Stimulated activated CD4-positive, alpha-beta T cell treated with anti-CD3 and anti-CD28 coated beads, Interleukin-1b, Interleukin-23, amount 100 ng/mL, for 1 hour (primary cell): ENCODE measurements around the gene JARID2.

Experiments used
- DNase-seq, 2 donors: peaks; one replicate each; pipeline ENCODE4 v3.0.0-alpha.2; 2020; ENCODE audit warnings: low read depth in 2 of 2

JARID2 gene

DNA sequence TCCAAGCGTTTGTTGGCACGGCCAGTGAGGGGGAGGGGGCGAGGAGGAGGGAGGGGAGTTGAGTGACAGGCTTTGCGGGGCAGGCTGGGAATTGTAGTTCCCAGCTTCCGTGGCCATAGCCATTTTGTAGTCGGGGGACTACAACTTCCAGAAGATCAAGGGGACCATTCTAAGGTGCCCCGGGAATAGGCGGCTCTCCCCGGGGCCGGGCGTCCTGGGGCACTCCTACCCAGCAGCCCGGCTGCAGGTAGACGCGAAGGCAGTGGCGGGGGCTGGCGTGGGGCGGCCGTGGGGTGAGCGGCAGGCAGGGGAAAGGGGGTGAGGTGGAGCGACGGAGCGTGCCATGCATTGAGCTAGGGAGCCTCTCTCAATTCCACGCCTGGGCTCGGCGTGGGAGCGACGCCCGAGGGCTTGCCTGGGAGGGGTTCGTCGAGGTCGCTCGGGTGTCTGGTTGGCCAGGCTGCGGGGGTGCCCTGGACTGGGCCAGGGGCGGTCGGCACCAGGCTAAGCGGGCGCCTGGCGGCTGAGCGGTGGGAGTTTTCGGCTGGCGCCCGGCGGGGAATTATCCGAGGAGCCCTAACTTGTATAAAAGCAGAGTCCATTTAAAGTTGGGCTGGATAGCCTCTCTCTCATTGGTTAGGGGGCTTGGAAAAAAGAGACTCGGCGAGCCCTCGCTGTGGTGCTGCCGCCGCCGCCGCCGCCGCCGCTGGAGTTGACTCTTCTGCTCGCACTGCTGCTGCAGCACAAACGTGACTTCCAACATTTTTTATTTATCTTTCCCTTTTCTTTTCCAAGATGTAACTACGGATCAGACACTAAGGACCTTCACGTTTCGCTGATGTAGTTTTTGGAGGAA, at the start of gene JARID2:
Gene JARID2 (plus strand): TSS at position 709 of the 856 bp plus-strand sequence. CDS start 471 bp downstream, outside the sequence.
- peak; percentile 76 to 91 for DNase-seq

DNA sequence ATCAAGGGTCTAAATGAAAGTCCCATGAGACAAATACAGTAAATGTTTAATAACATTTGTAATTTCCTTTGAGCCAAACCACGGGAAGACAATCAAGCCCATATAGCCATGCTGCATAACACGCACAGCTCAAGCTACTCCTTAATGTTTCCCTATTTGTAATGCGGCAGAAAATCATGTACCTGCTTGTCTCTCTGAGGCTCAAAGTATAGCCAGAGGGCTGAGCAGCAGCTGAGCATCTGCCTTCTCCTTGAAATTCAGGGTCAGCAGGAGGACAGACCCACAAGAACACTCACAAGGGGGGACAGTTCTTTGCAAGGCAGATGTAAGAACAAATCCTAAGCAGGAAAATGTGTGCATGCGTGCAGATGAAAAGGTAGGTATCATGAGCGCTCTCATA, 45.8 kb upstream of the JARID2 start:
- no peak for DNase-seq

DNA sequence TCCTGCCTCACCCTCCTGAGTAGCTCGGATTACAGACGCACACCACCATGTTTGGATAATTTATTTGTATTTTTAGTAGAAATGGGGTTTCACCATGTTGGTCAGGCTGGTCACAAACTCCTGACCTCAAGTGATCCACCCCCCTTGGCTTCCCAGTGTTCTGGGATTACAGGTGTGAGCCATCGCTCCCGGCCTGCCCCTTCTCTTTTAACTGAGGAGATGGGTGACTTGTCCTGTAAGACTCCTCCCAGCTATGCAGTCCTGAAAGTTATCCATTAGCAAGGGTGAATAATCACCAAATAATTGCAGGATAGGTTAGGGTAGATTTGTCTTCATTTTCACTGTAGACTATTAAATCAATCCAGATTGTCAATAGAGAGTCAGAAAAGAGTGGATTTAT, 40.5 kb upstream of the JARID2 start:
- no peak for DNase-seq

DNA sequence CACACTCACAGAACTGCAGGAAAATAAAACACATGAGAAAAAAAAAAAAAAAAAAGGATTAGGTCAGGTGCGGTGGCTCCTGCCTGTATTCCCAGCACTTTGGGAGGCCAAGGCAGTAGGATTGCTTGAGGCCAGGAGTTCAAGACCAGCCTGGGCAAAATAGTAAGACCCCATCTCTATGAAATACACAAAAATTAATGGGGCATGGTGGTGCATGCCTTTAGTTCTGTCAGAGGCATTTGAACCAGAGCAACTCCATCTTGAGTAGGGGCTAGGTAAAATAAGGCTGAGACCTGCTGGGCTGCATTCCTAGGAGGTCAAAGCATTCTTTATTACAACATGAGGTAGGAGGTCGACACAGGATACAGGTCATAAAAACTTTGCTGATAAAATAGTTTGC, 39.0 kb upstream of the JARID2 start:
- DNase-seq, result no peak

DNA sequence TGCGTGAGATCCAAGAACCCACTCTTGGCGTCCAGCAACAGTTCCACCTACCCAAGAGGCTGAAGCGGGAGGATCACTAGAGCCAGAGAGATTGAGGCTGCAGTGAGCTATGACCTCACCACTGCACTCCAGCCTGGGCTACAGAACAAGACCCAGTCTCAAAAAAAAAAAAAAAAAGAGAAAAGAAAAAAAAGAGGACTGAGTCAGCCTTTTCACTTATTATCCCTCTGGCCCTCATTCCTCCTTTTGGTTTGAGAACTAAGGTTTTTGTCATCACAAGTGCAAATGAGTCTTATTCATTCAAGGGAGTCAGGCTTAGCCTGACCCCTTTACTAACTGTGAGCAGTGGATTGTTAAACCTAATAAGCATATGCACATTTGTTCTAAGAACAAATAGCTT, 37.9 kb upstream of the JARID2 start:
- DNase-seq, result no peak

DNA sequence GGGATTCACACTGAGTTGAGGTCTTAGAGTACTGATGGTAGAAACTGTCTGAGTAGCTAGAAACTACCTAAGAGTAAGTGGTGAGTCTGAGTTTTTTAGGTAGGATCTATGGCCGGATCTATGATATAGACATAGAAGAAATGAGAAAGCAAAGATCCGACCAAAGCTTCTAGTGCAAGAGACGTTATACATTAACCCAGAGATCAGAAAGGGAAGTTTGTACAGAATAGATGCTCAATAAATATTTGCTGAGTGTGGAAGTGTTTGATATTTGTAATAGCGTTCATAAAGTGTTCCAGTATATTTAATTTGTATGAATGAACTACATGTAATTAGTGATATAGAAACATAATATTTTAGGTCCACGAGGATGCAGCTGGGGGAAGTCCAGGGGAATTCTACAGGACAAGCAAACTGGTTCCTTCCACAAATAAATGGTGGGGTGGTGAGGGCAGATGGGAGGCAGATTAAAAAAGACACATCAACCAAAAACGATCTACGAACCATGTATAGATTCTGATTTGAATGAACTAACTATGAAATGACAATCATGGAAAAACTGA, 31.9 kb upstream of the JARID2 start:
- no peak for DNase-seq

DNA sequence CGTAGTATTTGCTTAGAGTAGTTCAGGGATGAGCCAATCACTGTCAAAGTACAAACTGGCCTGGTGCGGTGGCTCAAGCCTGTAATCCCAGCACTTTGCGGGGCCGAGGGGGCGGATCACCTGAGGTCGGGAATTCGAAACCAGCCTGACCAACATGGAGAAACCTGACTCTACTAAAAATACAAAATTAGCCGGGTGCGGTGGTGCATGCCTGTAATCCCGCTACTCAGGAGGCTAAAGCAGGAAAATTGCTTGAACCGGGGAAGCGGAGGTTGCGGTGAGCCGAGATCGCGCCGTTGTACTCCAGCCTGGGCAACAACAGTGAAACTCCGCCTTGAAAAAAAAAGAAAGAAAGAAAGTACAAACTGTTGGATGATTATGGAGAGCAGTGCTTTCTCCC, 27.5 kb upstream of the JARID2 start:
- no peak for DNase-seq

DNA sequence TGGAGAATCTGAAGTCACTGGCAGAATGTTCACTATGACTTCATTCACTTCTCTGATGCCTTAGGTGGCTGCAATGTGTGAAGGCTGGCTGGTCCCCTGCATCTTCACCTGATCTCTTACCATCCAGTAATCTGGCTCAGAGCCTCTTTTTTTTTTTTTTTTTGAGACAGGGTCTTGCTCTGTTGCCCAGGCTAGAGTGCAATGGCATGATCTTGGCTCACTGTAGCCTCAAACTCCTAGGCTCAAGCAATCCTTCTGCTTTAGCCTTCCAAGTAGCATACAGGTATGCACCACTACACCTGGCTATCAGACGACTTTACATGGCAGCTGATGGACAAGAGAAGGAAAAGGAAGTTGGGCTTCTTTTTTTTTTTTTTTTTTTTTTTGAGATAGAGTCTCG, 25.8 kb upstream of the JARID2 start:
- no peak for DNase-seq

DNA sequence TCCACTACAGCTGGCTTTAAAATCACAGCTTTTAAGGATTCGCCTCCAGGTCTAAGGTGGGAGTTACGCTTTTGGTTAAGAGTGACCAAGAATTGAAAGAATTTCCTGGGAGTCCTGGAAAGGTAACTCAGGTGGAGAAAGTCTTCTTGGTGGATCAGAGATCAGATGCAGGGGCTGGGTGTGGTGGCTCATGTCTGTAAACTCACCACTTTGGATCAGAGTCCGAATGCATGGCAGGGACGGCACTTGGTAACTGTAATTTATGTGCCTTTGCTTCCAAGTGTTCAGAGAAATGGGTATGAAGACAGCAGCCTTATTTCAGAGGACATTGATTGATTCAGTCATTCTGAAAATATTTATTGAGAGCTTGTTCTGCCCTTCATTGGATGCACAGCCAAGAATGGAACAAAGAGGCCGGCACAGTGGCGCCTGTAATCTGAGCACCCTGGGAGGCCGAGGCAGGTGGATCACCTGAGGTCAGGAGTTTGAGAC, 18.0 kb upstream of the JARID2 start:
- DNase-seq, result no peak

DNA sequence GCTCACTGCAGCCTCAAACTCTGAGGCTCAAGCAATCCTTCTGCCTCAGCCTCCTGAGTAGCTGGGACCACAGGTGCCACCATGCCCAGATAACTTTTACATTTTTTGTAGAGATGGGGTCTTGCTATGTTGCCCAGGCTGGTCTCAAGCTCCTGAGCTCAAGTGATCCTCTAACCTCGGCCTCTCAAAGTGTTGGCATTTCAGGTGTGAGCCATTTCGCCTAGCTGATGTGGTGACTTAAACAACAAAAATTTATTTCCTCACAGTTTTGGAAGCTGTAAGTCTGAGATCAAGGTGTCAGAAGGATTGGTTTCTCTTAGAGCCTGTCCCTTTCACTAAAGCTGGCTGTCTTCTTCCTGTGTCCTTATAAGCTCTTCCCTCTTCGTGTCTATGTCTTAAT, 15.0 kb upstream of the JARID2 start:
- no peak for DNase-seq

DNA sequence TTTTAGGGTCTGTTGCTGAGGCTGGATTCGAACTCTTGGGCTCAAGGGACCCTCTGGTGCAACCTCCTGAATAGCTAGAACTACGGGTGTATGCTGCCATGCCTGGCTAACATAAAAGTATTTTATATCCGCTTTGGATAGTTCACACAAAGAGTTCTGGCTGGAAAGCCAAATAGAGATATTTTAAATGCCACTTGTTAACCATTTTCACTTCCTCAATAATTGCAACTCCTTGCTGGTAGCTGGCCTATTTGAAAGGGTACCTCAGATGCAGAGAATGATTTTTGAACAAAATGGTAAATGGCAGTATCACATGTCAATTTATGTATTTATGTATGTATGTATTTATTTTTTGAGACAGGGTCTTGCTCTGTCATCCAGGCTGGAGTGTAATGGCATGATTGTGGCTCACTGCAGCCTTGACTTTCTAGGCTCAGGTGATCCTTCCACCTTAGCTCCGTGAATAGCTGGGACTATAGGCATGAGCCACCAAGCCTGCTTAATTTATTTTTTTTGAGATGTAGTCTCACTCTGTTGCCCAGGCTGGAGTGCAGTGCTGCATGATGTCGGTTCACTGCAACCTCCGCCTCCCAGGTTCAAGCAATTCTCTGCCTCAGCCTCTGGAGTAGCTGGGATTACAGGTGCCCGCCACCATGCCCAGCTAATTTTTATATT, 12.9 kb upstream of the JARID2 start:
- DNase-seq, result no peak

DNA sequence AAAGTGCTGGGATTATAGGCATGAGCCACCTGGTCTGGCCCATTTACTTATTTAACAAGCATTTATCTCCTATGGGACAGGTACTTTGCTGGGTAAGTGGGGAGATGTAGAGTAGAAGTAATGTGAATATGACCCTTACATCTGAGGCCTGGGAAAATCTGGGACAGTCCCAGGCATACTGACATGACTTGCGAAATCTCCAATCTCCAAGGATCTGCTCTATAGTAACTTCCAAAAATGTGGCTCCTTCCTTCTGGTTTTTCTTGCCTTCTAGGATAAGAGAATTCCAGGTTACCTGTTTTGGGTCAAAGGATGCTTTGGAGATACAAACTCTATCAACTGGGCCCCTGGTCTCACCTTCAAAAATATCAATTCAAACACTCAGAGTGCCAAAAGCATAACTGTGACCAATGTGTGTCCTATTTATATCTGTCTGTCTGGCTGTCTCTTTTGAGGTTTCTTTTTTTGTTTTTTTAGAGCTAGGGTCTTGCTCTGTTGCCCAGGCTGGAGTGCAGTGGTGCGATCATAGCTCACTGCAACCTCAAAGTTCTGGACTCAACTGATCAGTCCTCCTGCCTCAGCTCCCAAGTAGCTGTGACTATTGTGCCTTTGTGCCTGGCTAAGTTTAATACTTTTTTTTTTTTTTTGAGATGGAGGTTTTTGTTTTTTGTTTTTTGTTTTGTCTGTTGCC, 11.7 kb upstream of the JARID2 start:
- DNase-seq, result no peak

DNA sequence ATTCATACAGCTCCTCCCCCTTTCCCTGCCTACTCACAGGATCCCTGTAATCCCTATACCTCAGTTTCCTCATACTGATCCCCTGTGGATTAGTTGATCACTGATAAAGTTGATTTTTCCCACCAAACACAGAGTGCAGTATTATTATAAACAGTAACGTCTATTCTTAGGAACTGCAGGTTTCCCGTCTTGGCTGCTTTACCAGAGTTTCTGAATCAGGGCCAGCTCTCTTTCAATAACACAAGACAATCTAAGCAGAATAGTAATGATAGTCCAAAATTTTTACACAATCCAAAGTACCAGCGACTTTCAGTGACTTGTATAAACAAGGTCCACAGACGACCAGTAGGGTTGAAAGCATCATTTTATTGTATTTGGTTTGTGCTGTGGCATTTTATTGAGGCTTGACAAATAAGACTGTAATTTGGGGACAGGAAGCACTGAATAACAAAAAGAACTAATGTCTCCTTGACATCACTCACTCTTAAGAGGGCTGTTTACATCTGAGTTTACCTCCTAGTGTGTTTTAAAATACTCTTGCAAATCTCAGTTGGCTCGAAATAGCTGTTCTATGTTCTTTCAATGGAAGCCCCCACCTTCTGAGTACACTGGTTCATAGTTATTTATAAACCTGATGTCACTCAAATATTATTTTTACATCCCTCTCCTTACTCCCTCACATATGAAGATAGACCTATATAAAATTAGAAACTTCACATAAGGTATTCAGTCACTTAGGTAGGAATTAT, 6.1 kb upstream of the JARID2 start:
- no peak for DNase-seq

DNA sequence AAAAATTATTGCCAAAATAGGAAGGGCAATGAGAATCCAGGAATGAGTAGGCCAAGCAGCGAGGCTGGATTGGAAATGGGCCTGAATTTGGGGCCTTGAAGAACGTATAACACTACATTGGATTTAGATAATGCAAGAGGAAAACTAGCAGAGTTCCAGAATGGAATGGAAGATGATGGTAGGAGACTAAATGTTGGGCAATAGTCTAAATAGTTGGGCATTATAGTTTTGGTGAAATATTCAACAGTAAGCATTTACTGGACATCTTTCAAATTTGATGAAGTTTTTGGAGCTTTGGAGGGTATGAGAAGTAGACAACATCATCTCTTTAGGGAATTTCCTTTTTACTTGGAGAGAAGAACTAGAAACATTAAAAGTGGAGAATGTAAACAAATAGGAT, 3.4 kb upstream of the JARID2 start:
- DNase-seq, result no peak

DNA sequence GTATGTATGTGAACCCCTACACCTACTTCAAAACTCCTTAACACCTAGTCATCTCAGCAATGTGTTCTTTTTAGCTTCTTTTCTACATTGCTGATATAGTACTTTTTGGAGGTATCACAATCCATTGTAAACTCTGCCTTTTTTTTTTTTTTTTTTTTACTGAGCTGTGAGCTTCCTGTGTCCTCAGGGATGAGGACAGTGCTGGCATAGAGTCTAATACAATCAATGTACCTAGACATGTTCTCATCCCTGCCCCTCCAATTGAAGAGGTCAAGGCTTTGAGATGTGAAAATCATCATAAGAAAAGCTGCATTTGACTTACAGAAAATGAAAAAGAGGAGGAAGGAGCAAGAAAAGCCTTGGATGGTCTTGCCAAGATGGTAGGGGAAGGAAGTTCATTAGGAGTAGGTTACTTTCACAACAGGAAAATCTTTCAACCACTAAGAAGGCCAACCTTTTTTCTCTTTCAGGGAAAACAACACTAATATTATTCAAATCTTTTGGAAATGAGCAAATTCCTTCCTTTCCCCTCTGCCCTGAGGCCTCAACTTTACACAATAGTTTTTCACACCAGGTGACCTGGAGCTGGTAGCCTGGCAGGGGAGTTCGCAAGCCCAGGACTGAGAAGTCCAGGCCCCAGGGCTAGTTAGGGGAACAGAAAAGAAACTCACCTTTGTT, 2.8 kb upstream of the JARID2 start:
- DNase-seq, result no peak

DNA sequence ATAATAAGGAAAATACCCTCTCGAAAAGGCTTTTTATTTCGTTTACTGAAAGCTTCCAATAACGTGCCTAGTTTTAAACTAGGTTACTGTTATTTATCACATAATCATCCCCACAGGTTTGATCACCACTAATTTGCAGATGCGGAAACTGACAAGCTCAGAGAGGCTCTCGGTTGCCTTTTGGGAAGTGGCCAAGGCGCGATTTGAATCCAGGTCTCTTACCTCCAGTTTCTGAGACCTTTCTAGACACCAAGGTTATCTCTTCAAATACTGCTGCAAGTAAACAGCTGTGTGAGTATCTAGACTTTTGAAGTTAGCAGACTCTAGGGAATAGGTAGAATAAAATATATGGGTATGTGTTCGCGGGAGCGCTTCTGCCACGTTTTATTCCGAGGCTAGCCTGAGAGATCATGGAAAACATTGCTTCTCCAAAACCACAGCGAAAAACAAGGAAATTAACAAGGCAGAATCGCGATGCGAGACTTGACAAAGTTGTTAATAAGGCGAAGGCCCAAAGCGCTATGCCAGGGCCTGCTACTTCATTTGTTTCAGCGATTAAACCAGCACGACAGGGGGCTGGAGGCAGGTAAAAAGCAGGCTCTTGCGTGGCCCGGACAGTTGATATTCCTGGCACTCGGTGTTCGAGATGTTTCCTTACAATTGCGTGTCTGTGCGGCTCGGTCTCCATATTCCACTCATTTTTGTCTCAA, 1.8 kb upstream of the JARID2 start:
- no peak for DNase-seq

DNA sequence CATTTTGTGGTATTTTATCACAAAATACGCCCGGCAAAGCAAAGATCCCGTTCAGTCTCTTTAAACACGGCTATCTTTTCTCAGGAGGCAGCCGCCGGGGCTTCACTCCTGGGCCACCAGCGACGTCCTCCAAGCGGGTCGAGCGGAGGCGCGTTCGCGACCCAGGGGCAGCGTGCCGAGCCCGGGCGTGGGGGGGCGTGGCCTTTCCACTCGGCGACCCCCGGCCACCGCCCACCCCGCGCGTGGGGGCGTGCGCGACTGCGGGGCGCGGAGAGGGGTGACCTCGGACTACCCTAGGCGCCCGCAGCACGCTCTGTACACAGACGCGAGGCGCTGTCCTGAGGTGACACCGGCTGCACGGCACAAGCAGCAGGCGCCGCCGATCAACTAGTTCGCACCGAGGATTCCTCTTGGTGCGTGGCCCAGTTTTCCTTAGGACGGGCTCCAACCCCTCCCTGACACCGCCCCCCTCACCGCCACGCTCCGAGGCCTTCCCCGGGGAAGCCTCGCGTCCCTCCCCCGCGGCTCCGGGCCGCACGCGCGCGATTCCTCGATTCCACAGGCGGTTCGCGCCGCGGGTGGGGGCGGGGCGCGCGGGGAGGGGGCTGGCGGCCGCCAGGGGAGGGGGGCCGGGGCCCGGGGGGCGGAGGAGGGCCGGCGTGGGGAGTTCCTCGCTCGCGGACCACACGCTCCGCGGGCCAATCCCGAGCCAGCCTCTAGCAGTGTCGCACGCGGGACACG, 1.1 kb upstream of the JARID2 start:
- peak; percentile 19 to 21 for DNase-seq

DNA sequence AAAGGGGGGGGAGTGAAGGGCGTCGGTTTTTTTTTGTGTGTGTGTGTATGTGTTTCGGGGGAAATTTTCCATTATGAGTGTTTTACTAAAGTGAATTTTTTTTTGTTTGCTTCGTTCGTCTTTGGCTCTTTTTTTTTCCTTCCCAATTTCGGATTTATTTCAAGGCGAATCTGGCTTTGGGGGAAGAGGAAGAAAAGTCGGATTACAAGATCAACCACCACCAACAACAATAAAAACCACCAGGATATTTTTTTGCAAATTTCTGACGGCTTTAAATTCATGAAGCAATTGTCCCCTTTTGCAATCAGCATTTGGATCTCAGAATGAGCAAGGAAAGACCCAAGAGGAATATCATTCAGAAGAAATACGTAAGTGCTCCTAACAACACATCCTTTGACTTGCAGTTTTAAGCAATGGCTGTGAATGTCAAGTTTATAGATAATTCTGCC, 372 bp downstream of the JARID2 start:
- no peak for DNase-seq
